DMS79 (cell line): Measurements from ENCODE around the gene C3AR1.
A peak's percentile ranks its signal among the peaks of the same experiment; 100 is the strongest.
"Not testable (repeated sequence)": the region's sequence is repeated elsewhere in the genome, so short reads cannot be mapped to it uniquely, and the experiment has no call there.

Experiments
- DNase-seq: peaks from one replicate; lab custom pipeline; 2025; lab: John Stamatoyannopoulos, UW

The C3AR1 gene

GRCh38 chr12:8065991-8066594, at the start of gene C3AR1:
C3AR1 (minus strand) TSS chr12:8066359; CDS start chr12:8060185, 6,174 bp downstream.
- DNase-seq, result no peak

GRCh38 chr12:8113117-8113516, 47.0 kb upstream of the C3AR1 start:
- not testable (repeated sequence) for DNase-seq

GRCh38 chr12:8108808-8109398, 42.7 kb upstream of the C3AR1 start:
- DNase-seq, result peak; percentile 13

GRCh38 chr12:8099235-8099634, 33.1 kb upstream of the C3AR1 start:
- no peak for DNase-seq

GRCh38 chr12:8096281-8096915, 30.2 kb upstream of the C3AR1 start:
- DNase-seq, result no peak

GRCh38 chr12:8093291-8093690, 27.1 kb upstream of the C3AR1 start:
- DNase-seq, result no peak

GRCh38 chr12:8089716-8090115, 23.6 kb upstream of the C3AR1 start:
- DNase-seq, result no peak

GRCh38 chr12:8089277-8089676, 23.1 kb upstream of the C3AR1 start:
- not testable (repeated sequence) for DNase-seq

- no peak for DNase-seq
Observed at GRCh38 chr12:8088574-8088973, 22.4 kb upstream of the C3AR1 start.

- DNase-seq, result no peak
Observed at GRCh38 chr12:8087666-8088065, 21.5 kb upstream of the C3AR1 start.

GRCh38 chr12:8084351-8084750, 18.2 kb upstream of the C3AR1 start:
- DNase-seq, result not testable (repeated sequence)

GRCh38 chr12:8082808-8083100, 16.6 kb upstream of the C3AR1 start:
- DNase-seq, result no peak

- no peak for DNase-seq
Observed at GRCh38 chr12:8081251-8081920, 15.2 kb upstream of the C3AR1 start.

- no peak for DNase-seq
Observed at GRCh38 chr12:8080120-8080519, 14.0 kb upstream of the C3AR1 start.

GRCh38 chr12:8078916-8079315, 12.8 kb upstream of the C3AR1 start:
- DNase-seq, result no peak

- peak; percentile 3 for DNase-seq
Observed at GRCh38 chr12:8078398-8078797, 12.2 kb upstream of the C3AR1 start.

GRCh38 chr12:8077207-8077606, 11.0 kb upstream of the C3AR1 start:
- DNase-seq, result no peak

GRCh38 chr12:8076366-8076765, 10.2 kb upstream of the C3AR1 start:
- no peak for DNase-seq

GRCh38 chr12:8075935-8076334, 9.8 kb upstream of the C3AR1 start:
- DNase-seq, result no peak

GRCh38 chr12:8071820-8072219, 5.7 kb upstream of the C3AR1 start:
- DNase-seq, result not testable (repeated sequence)

GRCh38 chr12:8069582-8069981, 3.4 kb upstream of the C3AR1 start:
- no peak for DNase-seq

GRCh38 chr12:8064131-8064530, 2.0 kb downstream of the C3AR1 start:
- DNase-seq, result no peak

- DNase-seq, result no peak
Observed at GRCh38 chr12:8058506-8058905, 7.7 kb downstream of the C3AR1 start.
